Natural killer cell (primary cell): ENCODE measurements around the gene SLC44A3. TPM values are rescaled to one million over a fixed set of nuclear protein-coding genes. Genes with fewer than 3 reads are reported as not detected.

ENCODE experiments used
- ATAC-seq, 3 donors: fragments of 150-1000 bp in 2 of 3; fragments of 200-7000 bp in 1 of 3; cut with Tn5 transposase; 1 replicate in 1 of 3; 2 replicates in 2 of 3; pipeline ENCODE4 v1.10.0; 2021; ENCODE audit warnings: mild to moderate bottlenecking in 2 of 3, moderate library complexity in 2 of 3
- DNase-seq, 2 donors: peaks; one replicate each; pipeline versions ENCODE4 v3.0.0 to v3.0.0-alpha.2; 2013 to 2021; ENCODE audit warnings: mixed read lengths in 1 of 2
- H3K27ac ChIP-seq: one replicate; pipeline ENCODE4 v1.5.1; 2013; ENCODE audit warnings: mild to moderate bottlenecking, low read length
- H3K27me3 ChIP-seq: one replicate; pipeline ENCODE4 v1.6.1; 2013; ENCODE audit warnings: low read length; ENCODE audit not compliant: control insufficient read depth, insufficient read depth
- H3K36me3 ChIP-seq: one replicate; pipeline ENCODE4 v1.6.1; 2013; ENCODE audit warnings: low read length; ENCODE audit not compliant: control insufficient read depth, insufficient read depth
- H3K4me1 ChIP-seq: one replicate; pipeline ENCODE4 v1.6.1; 2013; ENCODE audit warnings: low read length; ENCODE audit not compliant: control insufficient read depth, insufficient read depth
- H3K4me3 ChIP-seq: one replicate; pipeline ENCODE4 v1.5.1; 2013; ENCODE audit warnings: low read length
- H3K9me3 ChIP-seq: one replicate; pipeline ENCODE4 v1.6.1; 2013; ENCODE audit warnings: low read length; ENCODE audit not compliant: control insufficient read depth, insufficient read depth
- H3K27ac Mint-ChIP-seq, 2 donors: one replicate each; pipeline ENCODE4 v1.8.0; 2022; ENCODE audit warnings: mild to moderate bottlenecking in 2 of 2, mixed read lengths in 2 of 2, moderate library complexity in 1 of 2
- H3K27me3 Mint-ChIP-seq, 2 donors: one replicate each; pipeline ENCODE4 v1.8.0; 2022; ENCODE audit warnings: low read depth in 2 of 2, mixed read lengths in 2 of 2
- H3K36me3 Mint-ChIP-seq: one replicate; pipeline ENCODE4 v1.8.0; 2022; ENCODE audit warnings: mixed read lengths
- H3K4me1 Mint-ChIP-seq, 2 donors: one replicate each; pipeline ENCODE4 v1.8.0; 2022; ENCODE audit warnings: mixed read lengths in 2 of 2
- H3K4me3 Mint-ChIP-seq: one replicate; pipeline ENCODE4 v1.8.0; 2022; ENCODE audit warnings: mild to moderate bottlenecking, moderate library complexity, mixed read lengths
- H3K9me3 Mint-ChIP-seq, 2 donors: one replicate each; pipeline ENCODE4 v1.8.0; 2022; ENCODE audit warnings: mixed read lengths in 2 of 2
- CTCF ChIP-seq: fragments of 200-600 bp; IDR thresholded peaks from one replicate; pipeline ENCODE4 v1.8.0; 2022; ENCODE audit warnings: antibody characterized with exemption
- WGBS: methylation state at CpG from one replicate; pipeline ENCODE4 v1.1.7; 2013; ENCODE audit warnings: missing lambda C conversion rate; ENCODE audit not compliant: insufficient coverage; 5-methylcytosine and 5-hydroxymethylcytosine counted together
- intact Hi-C: fragments of 100-400 bp; cut with micrococcal nuclease; formaldehyde crosslinking; loops from one replicate; pipeline ENCODE4 v1.14.2; 2022
- total RNA-seq, 4 donors: library from RNA; stranded (reverse); fragments of 120-200 nt in 1 of 4; gene quantifications; one replicate each; pipeline versions ENCODE4 v1.2.3 to v1.2.4, GENCODE V29; 2013 to 2022

The SLC44A3 gene
- total RNA-seq, 3 donors from 2014 or later (not counting 1 experiment from before 2014, with no cell fraction given): 0.58 TPM; not detected in 2

DNA sequence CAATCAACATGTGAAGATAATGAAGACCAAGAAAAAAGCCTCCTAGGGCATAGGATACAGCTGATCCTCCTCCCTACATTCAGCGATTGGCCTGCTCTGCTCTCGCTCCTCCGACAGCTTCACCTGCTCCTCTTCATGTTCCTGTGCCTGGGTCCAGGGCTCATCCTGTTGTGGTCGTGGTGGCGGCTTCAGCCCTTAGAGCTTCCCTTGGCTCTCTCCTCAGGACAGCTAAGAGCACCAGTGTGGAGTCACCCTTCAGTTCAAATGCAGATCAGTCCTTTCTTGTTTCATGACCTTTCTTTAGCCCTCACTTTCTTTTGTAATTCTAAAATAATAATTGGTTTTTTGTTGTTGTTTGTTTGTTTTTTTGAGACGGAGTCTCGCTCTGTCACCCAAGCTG lies 88.0 kb downstream of the SLC44A3 start:
- H3K36me3 ChIP-seq: no peaks in the 10 kb centered on the region
- H3K27me3 ChIP-seq: no peaks in the 10 kb centered on the region
- no peak overlapping the region for H3K4me3 Mint-ChIP-seq
- ATAC-seq (no peak), DNase-seq (no peak)
- WGBS: 85% methylated on average over 7 of the region's 7 CpGs
- H3K4me1 Mint-ChIP-seq: no peaks in the 10 kb centered on the region
- no peaks in the 10 kb centered on the region for H3K4me1 ChIP-seq
- no peak for TF ChIP-seq CTCF
- no peak overlapping the region for H3K27ac Mint-ChIP-seq
- H3K4me3 ChIP-seq: no peak overlapping the region
- no peak overlapping the region for H3K27ac ChIP-seq
- H3K9me3 ChIP-seq: no peaks in the 10 kb centered on the region
- peaks cover 8 to 22% of the 10 kb centered on the region in 2 donors for H3K27me3 Mint-ChIP-seq
- H3K9me3 Mint-ChIP-seq: no peaks in the 10 kb centered on the region
- intact Hi-C loops: no loop called here
- no peaks in the 10 kb centered on the region for H3K36me3 Mint-ChIP-seq

GRCh38 chr1:94908965-94909364 lies 88.8 kb downstream of the SLC44A3 start:
- H3K36me3 ChIP-seq: no peaks in the 10 kb centered on the region
- H3K27me3 Mint-ChIP-seq: peaks cover 14 to 24% of the 10 kb centered on the region in 2 donors
- no peaks in the 10 kb centered on the region for H3K4me1 Mint-ChIP-seq
- no peaks in the 10 kb centered on the region for H3K9me3 Mint-ChIP-seq
- no peaks in the 10 kb centered on the region for H3K36me3 Mint-ChIP-seq
- TF ChIP-seq CTCF: no peak
- no peaks in the 10 kb centered on the region for H3K4me1 ChIP-seq
- whole genome bisulfite sequencing: 94% methylated on average over 1 of the region's 2 CpGs
- intact Hi-C loops: no loop called here
- no peak overlapping the region for H3K4me3 Mint-ChIP-seq
- no peak for DNase-seq
- H3K27me3 ChIP-seq: no peaks in the 10 kb centered on the region
- ATAC-seq: no peak
- H3K4me3 ChIP-seq: no peak overlapping the region
- H3K27ac ChIP-seq: no peak overlapping the region
- H3K27ac Mint-ChIP-seq: no peak overlapping the region
- H3K9me3 ChIP-seq: no peaks in the 10 kb centered on the region

GRCh38 chr1:94909486-94909885 lies 89.3 kb downstream of the SLC44A3 start:
- Histone ChIP-seq H3K4me1 (no peaks in the 10 kb centered on the region), H3K9me3 (no peaks in the 10 kb centered on the region), H3K4me3 (no peak overlapping the region), H3K27ac (no peak overlapping the region), H3K36me3 (no peaks in the 10 kb centered on the region), H3K27me3 (no peaks in the 10 kb centered on the region)
- H3K9me3 Mint-ChIP-seq: no peaks in the 10 kb centered on the region
- no peak for TF ChIP-seq CTCF
- intact Hi-C loops: no loop called here
- H3K36me3 Mint-ChIP-seq: no peaks in the 10 kb centered on the region
- DNase-seq (no peak), ATAC-seq (no peak)
- no peak overlapping the region for H3K27ac Mint-ChIP-seq
- H3K27me3 Mint-ChIP-seq: peaks cover 19 to 29% of the 10 kb centered on the region in 2 donors
- 87% methylated on average over 6 of the region's 6 CpGs for WGBS
- no peak overlapping the region for H3K4me3 Mint-ChIP-seq
- no peaks in the 10 kb centered on the region for H3K4me1 Mint-ChIP-seq
